IMR-90 (cell line): Measurements from ENCODE around the gene NSD2. TPM values are rescaled to one million over a fixed set of nuclear protein-coding genes. Genes with fewer than 3 reads are reported as not detected.

Experiments used
- ATAC-seq: fragments of 200-7000 bp; cut with Tn5 transposase; 2 replicates; pipeline ENCODE4 v1.9.1; 2020; ENCODE audit warnings: low read depth, mild to moderate bottlenecking, moderate library complexity
- BruUV-seq: library from RNA; stranded (reverse); fragments of 400-500 nt; replicated peaks from 2 replicates; lab custom pipeline; 2021; lab: Mats Ljungman, UMichigan
- CTCF ChIA-PET: fragments of 300-600 bp; formaldehyde crosslinking; extraction: SDS; loops from one replicate; lab custom pipeline; 2021; ENCODE audit warnings: antibody characterized with exemption; lab: Yijun Ruan, JAX
- POLR2A ChIA-PET: fragments of 300-600 bp; sonication (Branson Sonifier 250); formaldehyde crosslinking; loops from one replicate; lab custom pipeline; 2022; ENCODE audit warnings: antibody characterized with exemption; ENCODE audit not compliant: unreplicated experiment; lab: Charles Lee
- DNase-seq: peaks from one replicate; pipeline ENCODE4 v3.0.0; 2013
- H2AFZ ChIP-seq: replicated peaks from 2 replicates; pipeline ENCODE3; 2013; ENCODE audit warnings: low read length, mild to moderate bottlenecking; ENCODE audit not compliant: poor library complexity
- H2AK5ac ChIP-seq: 2 replicates; pipeline ENCODE4 v1.6.1; 2013; ENCODE audit warnings: low read depth, low read length, inconsistent platforms
- H2AK9ac ChIP-seq: replicated peaks from 2 replicates; pipeline ENCODE3; 2013; ENCODE audit warnings: mild to moderate bottlenecking, low read depth, low read length, moderate library complexity; ENCODE audit not compliant: poor library complexity
- H2BK120ac ChIP-seq: 2 replicates; pipeline ENCODE4 v1.6.1; 2013; ENCODE audit warnings: low read depth, low read length, inconsistent platforms
- H2BK15ac ChIP-seq: 3 replicates; pipeline ENCODE4 v1.6.1; 2013; ENCODE audit warnings: low read depth, low read length, inconsistent platforms
- H2BK20ac ChIP-seq: 2 replicates; pipeline ENCODE4 v1.6.1; 2013; ENCODE audit warnings: low read depth, mild to moderate bottlenecking, inconsistent platforms, low read length, moderate library complexity
- H2BK5ac ChIP-seq: 2 replicates; pipeline ENCODE4 v1.6.1; 2013; ENCODE audit warnings: mild to moderate bottlenecking, low read depth, low read length, inconsistent platforms; ENCODE audit not compliant: poor library complexity, severe bottlenecking
- H3K14ac ChIP-seq: replicated peaks from 2 replicates; pipeline ENCODE4 v1.6.1; 2013; ENCODE audit warnings: low read depth, low read length, inconsistent platforms
- H3K18ac ChIP-seq: 2 replicates; pipeline ENCODE4 v1.6.1; 2013; ENCODE audit warnings: low read depth, low read length, control low read depth
- H3K23ac ChIP-seq: 2 replicates; pipeline ENCODE4 v1.6.1; 2013; ENCODE audit warnings: low read depth, low read length, inconsistent platforms
- H3K27ac ChIP-seq: 2 replicates; pipeline ENCODE4 v1.5.1; 2013; ENCODE audit warnings: mild to moderate bottlenecking, control low read depth, low read length; ENCODE audit not compliant: insufficient read depth
- H3K27me3 ChIP-seq: 2 replicates; pipeline ENCODE4 v1.6.1; 2013; ENCODE audit warnings: low read length; ENCODE audit not compliant: control insufficient read depth, insufficient read depth
- H3K36me3 ChIP-seq: 2 replicates; pipeline ENCODE4 v1.6.1; 2013; ENCODE audit warnings: low read length, mixed read lengths; ENCODE audit not compliant: control insufficient read depth, insufficient read depth
- H3K4ac ChIP-seq: 2 replicates; pipeline ENCODE4 v1.6.1; 2013; ENCODE audit warnings: low read depth, low read length, inconsistent platforms
- H3K4me1 ChIP-seq: 2 replicates; pipeline ENCODE4 v1.6.1; 2013; ENCODE audit warnings: low read length, mixed read lengths; ENCODE audit not compliant: control insufficient read depth, insufficient read depth
- H3K4me2 ChIP-seq: 2 replicates; pipeline ENCODE4 v1.6.1; 2013; ENCODE audit warnings: low read depth, mild to moderate bottlenecking, control low read depth, low read length, moderate library complexity
- H3K4me3 ChIP-seq: 2 replicates; pipeline ENCODE4 v1.5.1; 2013; ENCODE audit warnings: low read depth, mild to moderate bottlenecking, control low read depth, low read length, moderate library complexity; ENCODE audit not compliant: insufficient read depth
- H3K56ac ChIP-seq: 2 replicates; pipeline ENCODE4 v1.6.1; 2013; ENCODE audit warnings: low read length, inconsistent platforms; ENCODE audit not compliant: insufficient read depth; ENCODE audit errors: extremely low read depth
- H3K79me1 ChIP-seq, 2 experiments: 2 replicates each; pipeline ENCODE4 v1.6.1; 2013; ENCODE audit warnings: low read length in 2 of 2, inconsistent platforms in 1 of 2, low read depth in 1 of 2
- H3K9ac ChIP-seq: 2 replicates; pipeline ENCODE4 v1.6.1; 2013; ENCODE audit warnings: low read depth, low read length, control low read depth
- H3K9me1 ChIP-seq: 2 replicates; pipeline ENCODE4 v1.6.1; 2013; ENCODE audit warnings: low read length, inconsistent platforms; ENCODE audit not compliant: insufficient read depth
- H3K9me3 ChIP-seq: 2 replicates; pipeline ENCODE4 v1.6.1; 2013; ENCODE audit warnings: low read length; ENCODE audit not compliant: control insufficient read depth, insufficient read depth
- H4K20me1 ChIP-seq: 2 replicates; pipeline ENCODE4 v1.6.1; 2013; ENCODE audit warnings: low read length, inconsistent platforms; ENCODE audit not compliant: insufficient read depth
- H4K5ac ChIP-seq: 2 replicates; pipeline ENCODE4 v1.6.1; 2013; ENCODE audit warnings: mild to moderate bottlenecking, low read depth, low read length, control low read depth
- H4K8ac ChIP-seq, 2 experiments: 2 replicates each; pipeline ENCODE4 v1.6.1; 2013; ENCODE audit warnings: low read depth in 2 of 2, low read length in 2 of 2, control low read depth in 1 of 2, inconsistent platforms in 1 of 2
- H4K91ac ChIP-seq: 2 replicates; pipeline ENCODE4 v1.6.1; 2013; ENCODE audit warnings: low read depth, low read length, inconsistent platforms; ENCODE audit not compliant: insufficient read depth
- CHD1 ChIP-seq: IDR thresholded peaks from 2 replicates; pipeline ENCODE4 v1.6.1; 2012; ENCODE audit warnings: low read depth, low read length, improper control_type of control experiment
- ELK1 ChIP-seq: fragments of 150-350 bp; IDR thresholded peaks from 2 replicates; pipeline ENCODE4 v1.6.1; 2016; ENCODE audit warnings: low read depth, mild to moderate bottlenecking, low read length, moderate library complexity, borderline replicate concordance
- FOS ChIP-seq: fragments of 150-350 bp; IDR thresholded peaks from 2 replicates; pipeline ENCODE4 v1.6.1; 2016; ENCODE audit warnings: low read depth, low read length
- MAZ ChIP-seq: IDR thresholded peaks from 2 replicates; pipeline ENCODE4 v1.6.1; 2012; ENCODE audit warnings: low read depth, mild to moderate bottlenecking, low read length, improper control_type of control experiment, moderate library complexity, borderline replicate concordance
- MXI1 ChIP-seq: IDR thresholded peaks from 2 replicates; pipeline ENCODE4 v1.6.1; 2012; ENCODE audit warnings: low read depth, mild to moderate bottlenecking, low read length, moderate library complexity, borderline replicate concordance
- NFE2L2 ChIP-seq: fragments of 150-350 bp; IDR thresholded peaks from 2 replicates; pipeline ENCODE4 v1.6.1; 2016; ENCODE audit warnings: low read depth, mild to moderate bottlenecking, low read length
- POLR2A ChIP-seq: IDR thresholded peaks from 2 replicates; pipeline ENCODE4 v1.6.1; 2012; ENCODE audit warnings: mild to moderate bottlenecking, low read depth, low read length
- RCOR1 ChIP-seq: IDR thresholded peaks from 2 replicates; pipeline ENCODE4 v1.6.1; 2012; ENCODE audit warnings: mild to moderate bottlenecking, low read length, improper control_type of control experiment; ENCODE audit not compliant: insufficient replicate concordance
- RFX5 ChIP-seq: IDR thresholded peaks from 2 replicates; pipeline ENCODE4 v1.8.0; 2012; ENCODE audit warnings: low read depth, mild to moderate bottlenecking, low read length, moderate library complexity
- USF2 ChIP-seq: fragments of 150-350 bp; IDR thresholded peaks from 2 replicates; pipeline ENCODE4 v1.6.1; 2017; ENCODE audit warnings: mild to moderate bottlenecking, antibody characterized with exemption, low read length, low read depth
- WGBS, 2 experiments: methylation state at CpG; one replicate each; pipeline versions ENCODE4 v1.1.5 to v1.1.7; 2013; ENCODE audit warnings: missing lambda C conversion rate in 2 of 2; ENCODE audit not compliant: insufficient read length in 1 of 2; ENCODE audit errors: extremely low coverage in 2 of 2; 5-methylcytosine and 5-hydroxymethylcytosine counted together
- dilution Hi-C: fragments of 300-500 bp; cut with HindIII; formaldehyde crosslinking; loops from one replicate; pipeline ENCODE4 v1.14.3; 2018; ENCODE audit warnings: low sequenced_read_pairs; ENCODE audit not compliant: unreplicated experiment
- in situ Hi-C: fragments of 300-500 bp; cut with MboI; formaldehyde crosslinking; loops from 3 replicates; pipeline ENCODE4 v1.14.3; 2019; ENCODE audit warnings: low sequenced_read_pairs, inconsistent platforms, mixed read lengths
- intact Hi-C: fragments of 100-400 bp; cut with micrococcal nuclease; formaldehyde crosslinking; loops from 2 replicates; pipeline ENCODE4 v1.10.0; 2022
- polyA plus RNA-seq, 3 experiments: library from polyadenylated mRNA; depleted of rRNA; stranded (reverse); fragments of >200 nt; gene quantifications; 2 replicates each; pipeline ENCODE4 v1.2.3, GENCODE V29; 2012; ENCODE audit warnings: low replicate concordance in 1 of 3
- total RNA-seq: library from RNA; depleted of rRNA; stranded (reverse); fragments of >200 nt; gene quantifications from 2 replicates; pipeline ENCODE4 v1.2.3, GENCODE V29; 2012
- TF ChIP-seq, protein P1 (sequence below): conservative IDR thresholded peaks from 2 replicates; pipeline ENCODE4 v1.5.1; 2012; ENCODE audit warnings: mild to moderate bottlenecking, low read depth, low read length, improper control_type of control experiment

Gene NSD2
- total and polyA plus RNA-seq, 2 of the 4 experiments (the other 2 are of a cell fraction): 35.9 to 68.1 TPM

GRCh38 chr4:1841201-1841886 lies 29.8 kb upstream of the NSD2 start:
- intact Hi-C loops: no loop called here
- H4K5ac ChIP-seq: no peak overlapping the region

More at GRCh38 chr4:1841201-1841886, 29.8 kb upstream of the NSD2 start:
- Histone ChIP-seq H2BK120ac (no peak overlapping the region; the same call in 1 of the 2 replicates), H4K91ac (no peak overlapping the region; the same call in 1 of the 2 replicates), H2AK9ac (peak overlapping the region; percentile 82), H3K4me3 (no peak overlapping the region), H3K27me3 (no peaks in the 10 kb centered on the region), H2BK5ac (peak overlapping the region; percentile 23), H3K56ac (no peak overlapping the region), H4K20me1 (peaks cover 33% of the 10 kb centered on the region), H3K9me1 (peaks cover 18% of the 10 kb centered on the region), H3K4ac (peak overlapping the region; percentile 49), H3K23ac (no peak overlapping the region), H3K4me2 (no peak overlapping the region), H2AK5ac (peak overlapping the region; percentile 60; the same call in 1 of the 2 replicates), H3K36me3 (peaks cover 39% of the 10 kb centered on the region), H2AFZ (peak overlapping the region; percentile 21), H3K79me1 (peaks cover 24 to 69% of the 10 kb centered on the region in 2 experiments), H3K9me3 (no peaks in the 10 kb centered on the region), H3K4me1 (peaks cover 21% of the 10 kb centered on the region), H3K18ac (no peak overlapping the region), H2BK15ac (no peak overlapping the region), H3K14ac (no peak overlapping the region; the same call in 1 of the 2 replicates), H3K9ac (no peak overlapping the region), H3K27ac (peak overlapping the region; percentile 16; the same call in 1 of the 2 replicates), H2BK20ac (no peak overlapping the region), H4K8ac (no peak overlapping the region)
- CTCF ChIA-PET: no interaction called here
- 98% methylated on average over 14 of the region's 31 CpGs; no CpG with 5 or more reads in 1 of the 2 experiments for WGBS, 2 experiments
- DNase-seq (no peak), ATAC-seq (no peak)
- dilution Hi-C loops: no loop called here
- POLR2A ChIA-PET: no interaction called here
- in situ Hi-C loops: no loop called here
- TF ChIP-seq RCOR1 (no peak), ELK1 (no peak), NFE2L2 (no peak), POLR2A (no peak), MAZ (no peak), FOS (no peak), CHD1 (no peak), MXI1 (no peak), USF2 (no peak), RFX5 (no peak)
- TF ChIP-seq, protein P1, sequence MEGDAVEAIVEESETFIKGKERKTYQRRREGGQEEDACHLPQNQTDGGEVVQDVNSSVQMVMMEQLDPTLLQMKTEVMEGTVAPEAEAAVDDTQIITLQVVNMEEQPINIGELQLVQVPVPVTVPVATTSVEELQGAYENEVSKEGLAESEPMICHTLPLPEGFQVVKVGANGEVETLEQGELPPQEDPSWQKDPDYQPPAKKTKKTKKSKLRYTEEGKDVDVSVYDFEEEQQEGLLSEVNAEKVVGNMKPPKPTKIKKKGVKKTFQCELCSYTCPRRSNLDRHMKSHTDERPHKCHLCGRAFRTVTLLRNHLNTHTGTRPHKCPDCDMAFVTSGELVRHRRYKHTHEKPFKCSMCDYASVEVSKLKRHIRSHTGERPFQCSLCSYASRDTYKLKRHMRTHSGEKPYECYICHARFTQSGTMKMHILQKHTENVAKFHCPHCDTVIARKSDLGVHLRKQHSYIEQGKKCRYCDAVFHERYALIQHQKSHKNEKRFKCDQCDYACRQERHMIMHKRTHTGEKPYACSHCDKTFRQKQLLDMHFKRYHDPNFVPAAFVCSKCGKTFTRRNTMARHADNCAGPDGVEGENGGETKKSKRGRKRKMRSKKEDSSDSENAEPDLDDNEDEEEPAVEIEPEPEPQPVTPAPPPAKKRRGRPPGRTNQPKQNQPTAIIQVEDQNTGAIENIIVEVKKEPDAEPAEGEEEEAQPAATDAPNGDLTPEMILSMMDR: no peak
- BruUV-seq: no TSS peak
